T-helper 2 cell treated with Interferon-gamma antibody and Interleukin-4, amounts not matched to agents 5 μg/mL and 100 μg/mL, for 36 hours (primary cell): ENCODE measurements around the gene EIF3C.
A peak's percentile ranks its signal among the peaks of the same experiment; 100 is the strongest.
"Not testable (repeated sequence)": the region's sequence is repeated elsewhere in the genome, so short reads cannot be mapped to it uniquely, and the experiment has no call there.

ENCODE experiments used
- DNase-seq: peaks from one replicate; pipeline ENCODE4 v3.0.0; 2021; ENCODE audit warnings: low spot score
- H3K27ac Mint-ChIP-seq: one replicate; pipeline ENCODE4 v1.8.0; 2021; ENCODE audit warnings: mild to moderate bottlenecking, mixed read lengths
- H3K27me3 Mint-ChIP-seq: one replicate; pipeline ENCODE4 v1.8.0; 2021; ENCODE audit warnings: low read depth, mixed read lengths
- H3K36me3 Mint-ChIP-seq: one replicate; pipeline ENCODE4 v1.8.0; 2021; ENCODE audit warnings: low read depth, mixed read lengths
- H3K4me1 Mint-ChIP-seq: one replicate; pipeline ENCODE4 v1.8.0; 2021; ENCODE audit warnings: low read depth, mixed read lengths
- H3K4me3 Mint-ChIP-seq: one replicate; pipeline ENCODE4 v1.8.0; 2022; ENCODE audit warnings: mild to moderate bottlenecking, moderate library complexity, mixed read lengths
- H3K9me3 Mint-ChIP-seq: one replicate; pipeline ENCODE4 v1.8.0; 2021; ENCODE audit warnings: mixed read lengths

The EIF3C gene

GRCh38 chr16:28711220-28712083 lies at the start of gene EIF3C:
Gene EIF3C (plus strand): TSS chr16:28711464. CDS start chr16:28711687, 223 bp downstream.
- not testable (repeated sequence) for H3K36me3 Mint-ChIP-seq, H3K4me1 Mint-ChIP-seq, DNase-seq, H3K27me3 Mint-ChIP-seq, H3K27ac Mint-ChIP-seq, H3K9me3 Mint-ChIP-seq
- peak within 1 kb of the TSS; percentile 80 for H3K4me3 Mint-ChIP-seq

- H3K9me3 Mint-ChIP-seq, H3K36me3 Mint-ChIP-seq, H3K4me3 Mint-ChIP-seq, H3K27ac Mint-ChIP-seq, H3K4me1 Mint-ChIP-seq, DNase-seq, H3K27me3 Mint-ChIP-seq: not testable (repeated sequence)
These were observed 45.0 kb upstream of the EIF3C start for GRCh38 chr16:28666264-28666663.

- not testable (repeated sequence) for H3K4me3 Mint-ChIP-seq, H3K27ac Mint-ChIP-seq, H3K36me3 Mint-ChIP-seq, H3K4me1 Mint-ChIP-seq, H3K27me3 Mint-ChIP-seq, H3K9me3 Mint-ChIP-seq, DNase-seq
These were observed 43.8 kb upstream of the EIF3C start for GRCh38 chr16:28667480-28667879.

- H3K27me3 Mint-ChIP-seq, H3K36me3 Mint-ChIP-seq, H3K27ac Mint-ChIP-seq, DNase-seq, H3K4me1 Mint-ChIP-seq, H3K4me3 Mint-ChIP-seq, H3K9me3 Mint-ChIP-seq: not testable (repeated sequence)
These were observed 43.1 kb upstream of the EIF3C start for GRCh38 chr16:28668199-28668598.

GRCh38 chr16:28688327-28688952 lies 22.8 kb upstream of the EIF3C start:
- DNase-seq, H3K9me3 Mint-ChIP-seq, H3K36me3 Mint-ChIP-seq, H3K27ac Mint-ChIP-seq, H3K4me1 Mint-ChIP-seq, H3K27me3 Mint-ChIP-seq: not testable (repeated sequence)
- H3K4me3 Mint-ChIP-seq = peak overlapping the region; percentile 45

GRCh38 chr16:28689425-28689824 lies 21.8 kb upstream of the EIF3C start:
- H3K27me3 Mint-ChIP-seq, H3K27ac Mint-ChIP-seq, DNase-seq, H3K4me3 Mint-ChIP-seq, H3K36me3 Mint-ChIP-seq, H3K4me1 Mint-ChIP-seq, H3K9me3 Mint-ChIP-seq: not testable (repeated sequence)

- not testable (repeated sequence) for H3K4me3 Mint-ChIP-seq, H3K9me3 Mint-ChIP-seq, H3K27ac Mint-ChIP-seq, H3K36me3 Mint-ChIP-seq, H3K4me1 Mint-ChIP-seq, H3K27me3 Mint-ChIP-seq, DNase-seq
These were observed 19.5 kb upstream of the EIF3C start for GRCh38 chr16:28691722-28692121.

GRCh38 chr16:28693257-28693950 lies 17.9 kb upstream of the EIF3C start:
- not testable (repeated sequence) for H3K9me3 Mint-ChIP-seq, H3K27me3 Mint-ChIP-seq, H3K27ac Mint-ChIP-seq, H3K36me3 Mint-ChIP-seq, DNase-seq, H3K4me3 Mint-ChIP-seq, H3K4me1 Mint-ChIP-seq

- not testable (repeated sequence) for DNase-seq, H3K36me3 Mint-ChIP-seq, H3K27ac Mint-ChIP-seq, H3K9me3 Mint-ChIP-seq, H3K4me3 Mint-ChIP-seq, H3K27me3 Mint-ChIP-seq, H3K4me1 Mint-ChIP-seq
These were observed 11.5 kb upstream of the EIF3C start for GRCh38 chr16:28699792-28700191.

- not testable (repeated sequence) for H3K9me3 Mint-ChIP-seq, H3K4me1 Mint-ChIP-seq, H3K4me3 Mint-ChIP-seq, DNase-seq, H3K27me3 Mint-ChIP-seq, H3K36me3 Mint-ChIP-seq, H3K27ac Mint-ChIP-seq
These were observed 10.9 kb upstream of the EIF3C start for GRCh38 chr16:28700349-28700748.

GRCh38 chr16:28701384-28701783 lies 9.9 kb upstream of the EIF3C start:
- H3K27me3 Mint-ChIP-seq, H3K4me1 Mint-ChIP-seq, H3K27ac Mint-ChIP-seq, H3K4me3 Mint-ChIP-seq, H3K36me3 Mint-ChIP-seq, DNase-seq, H3K9me3 Mint-ChIP-seq: not testable (repeated sequence)

- not testable (repeated sequence) for H3K9me3 Mint-ChIP-seq, DNase-seq, H3K4me1 Mint-ChIP-seq, H3K27me3 Mint-ChIP-seq, H3K36me3 Mint-ChIP-seq, H3K4me3 Mint-ChIP-seq, H3K27ac Mint-ChIP-seq
These were observed 7.0 kb upstream of the EIF3C start for GRCh38 chr16:28704246-28704645.

- not testable (repeated sequence) for H3K27me3 Mint-ChIP-seq, H3K4me3 Mint-ChIP-seq, H3K4me1 Mint-ChIP-seq, H3K36me3 Mint-ChIP-seq, H3K27ac Mint-ChIP-seq, H3K9me3 Mint-ChIP-seq, DNase-seq
These were observed 11.8 kb downstream of the EIF3C start for GRCh38 chr16:28722852-28723650.

GRCh38 chr16:28731253-28731652 lies 20.0 kb downstream of the EIF3C start:
- H3K27me3 Mint-ChIP-seq, H3K4me1 Mint-ChIP-seq, H3K27ac Mint-ChIP-seq, H3K9me3 Mint-ChIP-seq, H3K36me3 Mint-ChIP-seq, H3K4me3 Mint-ChIP-seq, DNase-seq: not testable (repeated sequence)
